Measurements from ENCODE around the gene BMPR1A. TPM values are rescaled to one million over a fixed set of nuclear protein-coding genes. Genes with fewer than 3 reads are reported as not detected.

Gene BMPR1A
- polyA plus RNA-seq, result 1 to 10 TPM in 2 of 3 donors, under 1 TPM in 1; 0.99 to 3.3 (median 2.2) TPM

DNA sequence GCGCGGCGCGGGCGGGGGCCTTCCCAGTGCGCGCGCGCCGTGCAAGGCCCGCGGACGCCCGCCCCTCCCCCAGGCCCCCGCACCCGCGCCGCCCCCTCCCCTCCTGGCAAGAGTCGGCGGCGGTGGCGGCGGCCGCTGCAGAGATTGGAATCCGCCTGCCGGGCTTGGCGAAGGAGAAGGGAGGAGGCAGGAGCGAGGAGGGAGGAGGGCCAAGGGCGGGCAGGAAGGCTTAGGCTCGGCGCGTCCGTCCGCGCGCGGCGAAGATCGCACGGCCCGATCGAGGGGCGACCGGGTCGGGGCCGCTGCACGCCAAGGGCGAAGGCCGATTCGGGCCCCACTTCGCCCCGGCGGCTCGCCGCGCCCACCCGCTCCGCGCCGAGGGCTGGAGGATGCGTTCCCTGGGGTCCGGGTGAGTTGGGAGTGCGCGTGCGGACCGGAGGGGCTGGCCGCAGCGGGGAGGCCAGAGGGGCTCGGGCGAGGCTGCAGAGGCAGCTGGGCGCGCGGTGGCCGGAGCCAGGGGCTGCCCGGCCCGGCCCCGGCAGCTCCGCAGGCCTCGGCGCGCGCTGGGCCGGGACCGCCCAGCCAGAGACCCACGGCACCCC is at the start of gene BMPR1A:
BMPR1A (plus strand) TSS at position 109 of the 602 bp plus-strand sequence. CDS start 119,400 bp downstream, outside the sequence.
- peaks cover 22 to 35% of the 10 kb centered on the region in 2 donors for H3K4me1 Mint-ChIP-seq
- DNase-seq, result no peak
- H3K27ac Mint-ChIP-seq, result peak within 1 kb of the TSS in 5 of 6 donors; percentile 49 to 83 (median 79)
- H3K9me3 Mint-ChIP-seq, result no peaks in the 10 kb centered on the region
- H3K27me3 Mint-ChIP-seq (ENCODE audit: low read depth in 3 of 3), result peaks cover 5 to 19% (median 6%) of the 10 kb centered on the region in 3 donors
- H3K4me3 Mint-ChIP-seq, result peak within 1 kb of the TSS; percentile 90 to 92 (median 91)
- no peaks in the 10 kb centered on the region for H3K36me3 Mint-ChIP-seq

DNA sequence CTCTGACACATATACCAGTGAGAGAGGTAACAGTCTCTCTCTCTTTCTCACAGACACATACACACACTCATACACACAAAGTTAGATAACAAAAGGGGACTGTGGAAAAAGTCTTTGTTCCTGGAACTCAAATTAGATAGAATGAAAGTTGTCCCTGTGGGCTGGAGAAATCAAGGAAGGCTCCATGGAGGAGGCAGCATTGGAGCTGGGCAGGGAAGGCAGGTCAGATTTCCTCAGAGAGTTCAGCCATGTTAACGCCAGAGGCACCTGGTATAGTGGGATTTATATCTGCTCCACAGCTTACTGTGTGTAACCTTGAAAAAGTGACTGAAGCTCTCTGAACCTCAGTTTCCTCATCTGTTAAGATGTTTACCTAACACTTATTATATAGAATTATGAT is 49.4 kb upstream of the BMPR1A start:
- Mint-ChIP-seq H3K27me3 (ENCODE audit: low read depth in 3 of 3) (peaks cover 0 to 3% (median 2%) of the 10 kb centered on the region in 3 donors), H3K4me1 (peaks cover 15 to 23% of the 10 kb centered on the region in 2 donors), H3K9me3 (no peaks in the 10 kb centered on the region), H3K36me3 (no peaks in the 10 kb centered on the region), H3K27ac (peak overlapping the region in 3 of 6 donors; percentile 10 to 49 (median 38)), H3K4me3 (no peak overlapping the region)
- no peak for DNase-seq

DNA sequence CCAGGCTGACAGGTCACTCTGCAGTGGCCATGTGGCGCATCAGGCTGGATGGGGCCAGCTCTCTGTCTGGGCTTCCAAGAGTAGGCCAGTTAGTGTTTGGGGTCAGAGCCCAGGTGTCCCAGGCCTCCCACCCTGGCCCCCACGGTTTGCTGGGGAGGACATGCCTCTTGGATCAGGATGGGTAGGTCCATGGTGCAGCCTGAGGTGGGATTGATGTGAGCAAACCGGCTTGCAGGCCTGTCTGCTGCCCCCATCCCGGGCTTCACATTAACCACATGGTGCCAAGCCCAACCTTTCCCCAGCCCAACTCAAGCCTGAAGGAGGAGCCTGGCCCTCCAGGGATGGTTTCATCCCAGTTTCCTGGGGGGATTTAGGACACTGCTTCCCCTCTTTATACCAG is 48.9 kb upstream of the BMPR1A start:
- Mint-ChIP-seq H3K27me3 (ENCODE audit: low read depth in 3 of 3) (peaks cover 0 to 4% (median 3%) of the 10 kb centered on the region in 3 donors), H3K4me1 (peaks cover 20 to 27% of the 10 kb centered on the region in 2 donors), H3K36me3 (no peaks in the 10 kb centered on the region), H3K27ac (peak overlapping the region in 1 of 6 donors; percentile 10), H3K4me3 (no peak overlapping the region), H3K9me3 (no peaks in the 10 kb centered on the region)
- DNase-seq, result no peak

DNA sequence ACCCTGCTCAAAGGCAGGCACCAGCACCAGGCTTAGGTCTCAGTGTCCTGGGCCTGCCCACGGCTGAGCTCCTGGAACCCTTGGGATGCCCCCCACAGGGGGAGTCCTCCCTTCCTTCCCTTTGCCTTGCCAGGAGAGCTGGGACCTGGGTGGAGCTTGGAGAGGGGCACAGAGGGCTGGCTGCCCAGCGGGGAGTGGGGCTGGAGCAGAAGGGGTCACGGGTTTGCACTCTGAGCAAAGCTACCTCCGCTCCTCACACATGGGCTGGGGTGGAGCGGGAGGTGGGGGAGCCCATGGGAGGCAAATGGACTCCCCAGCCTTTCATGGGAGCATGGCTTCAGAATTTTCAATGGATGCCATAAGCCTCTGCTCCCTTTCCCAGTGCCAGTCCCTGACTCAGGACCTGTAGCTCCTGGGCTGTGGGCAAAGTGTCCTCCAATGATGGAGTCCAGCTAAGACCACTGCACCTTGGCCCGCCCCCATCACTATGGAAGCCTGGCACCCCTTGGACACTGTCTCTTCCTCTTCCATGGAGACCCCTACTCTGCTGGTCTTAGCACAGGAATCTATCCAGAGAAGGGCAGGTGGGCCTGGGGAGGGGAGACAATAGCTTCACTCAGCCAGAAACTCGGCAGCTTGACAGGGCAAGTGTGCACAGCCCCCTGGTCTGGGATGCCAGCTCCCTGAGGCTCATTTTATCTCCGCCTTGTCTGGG is 48.2 kb upstream of the BMPR1A start:
- Mint-ChIP-seq H3K9me3 (no peaks in the 10 kb centered on the region), H3K36me3 (no peaks in the 10 kb centered on the region), H3K4me3 (no peak overlapping the region), H3K27ac (peak overlapping the region in 1 of 6 donors; percentile 34), H3K4me1 (peaks cover 20 to 27% of the 10 kb centered on the region in 2 donors), H3K27me3 (ENCODE audit: low read depth in 3 of 3) (peaks cover 0 to 4% (median 3%) of the 10 kb centered on the region in 3 donors)
- DNase-seq, result no peak

DNA sequence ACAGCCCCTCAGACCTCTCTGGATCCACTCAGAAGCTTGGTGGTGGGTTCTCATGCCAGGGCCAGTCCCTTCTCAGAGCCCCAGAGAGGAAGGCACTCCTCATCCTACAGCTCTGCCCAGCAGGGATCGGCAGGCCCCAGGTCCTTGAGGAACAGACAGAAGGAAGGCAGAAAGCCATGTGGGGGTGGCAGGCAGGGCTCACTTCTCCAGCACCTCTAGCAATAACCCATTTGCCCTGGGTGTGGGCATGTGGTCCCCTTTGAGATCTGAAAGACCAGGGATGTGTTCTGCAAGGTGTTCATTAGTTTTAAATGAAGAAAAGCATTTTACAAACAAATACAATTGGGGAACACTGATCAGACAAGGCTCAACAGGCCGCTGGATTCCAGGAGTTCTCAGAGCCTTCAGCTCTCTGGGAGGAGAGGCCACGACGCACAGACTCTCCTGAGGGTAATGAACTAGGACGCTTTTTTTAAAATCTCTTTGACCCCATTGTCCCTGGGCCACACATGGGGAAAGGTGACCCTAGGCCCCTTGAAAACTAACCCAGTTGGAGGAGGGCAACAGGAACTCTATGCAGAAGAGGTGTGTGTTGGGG is 47.5 kb upstream of the BMPR1A start:
- no peaks in the 10 kb centered on the region for H3K9me3 Mint-ChIP-seq
- peaks cover 20 to 27% of the 10 kb centered on the region in 2 donors for H3K4me1 Mint-ChIP-seq
- peak overlapping the region in 2 of 6 donors; percentile 49 to 80 for H3K27ac Mint-ChIP-seq
- H3K4me3 Mint-ChIP-seq, result peak overlapping the region in 2 of 5 donors; percentile 8 to 40
- peaks cover 0 to 5% (median 4%) of the 10 kb centered on the region in 3 donors for H3K27me3 Mint-ChIP-seq (ENCODE audit: low read depth in 3 of 3)
- H3K36me3 Mint-ChIP-seq, result no peaks in the 10 kb centered on the region
- no peak for DNase-seq

DNA sequence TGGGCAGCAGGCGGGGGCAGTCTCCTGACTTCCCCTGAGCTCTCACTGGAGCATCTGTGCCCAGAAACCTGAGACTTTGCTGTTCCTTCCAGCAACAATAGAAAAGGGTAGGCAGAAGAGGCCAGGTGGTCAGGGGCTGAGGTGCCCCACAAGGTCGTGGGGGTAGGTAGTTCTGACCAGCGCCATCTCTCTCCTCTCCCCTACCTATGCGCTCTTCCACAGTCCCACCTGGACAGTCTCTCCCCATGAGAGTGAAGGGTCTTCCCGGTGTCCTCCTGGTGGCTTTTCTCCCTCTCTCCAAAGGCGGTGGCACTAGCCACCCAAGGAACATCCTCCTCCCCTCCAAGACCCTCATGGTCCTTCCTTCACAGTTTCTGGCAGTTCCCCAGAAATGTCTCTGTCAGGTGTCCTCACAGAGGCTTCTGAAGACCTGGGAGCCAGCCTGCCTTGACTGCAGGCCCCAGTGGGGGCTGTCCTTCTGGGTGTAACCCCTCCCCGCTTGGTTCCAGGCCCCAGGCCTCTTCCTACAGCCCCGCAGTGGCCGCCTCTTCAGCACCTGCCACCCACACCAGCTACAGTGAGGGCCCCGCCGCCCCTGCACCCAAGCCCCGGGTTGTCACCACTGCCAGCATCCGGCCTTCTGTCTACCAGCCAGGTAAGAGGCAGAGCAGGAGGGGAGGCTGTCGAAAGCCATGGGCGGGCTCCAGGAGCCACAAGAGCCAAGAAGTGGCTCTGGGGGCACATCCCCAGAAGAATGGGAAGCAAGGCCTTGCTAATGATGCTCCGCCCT is 46.8 kb upstream of the BMPR1A start:
- no peaks in the 10 kb centered on the region for H3K36me3 Mint-ChIP-seq
- H3K9me3 Mint-ChIP-seq, result no peaks in the 10 kb centered on the region

DNA sequence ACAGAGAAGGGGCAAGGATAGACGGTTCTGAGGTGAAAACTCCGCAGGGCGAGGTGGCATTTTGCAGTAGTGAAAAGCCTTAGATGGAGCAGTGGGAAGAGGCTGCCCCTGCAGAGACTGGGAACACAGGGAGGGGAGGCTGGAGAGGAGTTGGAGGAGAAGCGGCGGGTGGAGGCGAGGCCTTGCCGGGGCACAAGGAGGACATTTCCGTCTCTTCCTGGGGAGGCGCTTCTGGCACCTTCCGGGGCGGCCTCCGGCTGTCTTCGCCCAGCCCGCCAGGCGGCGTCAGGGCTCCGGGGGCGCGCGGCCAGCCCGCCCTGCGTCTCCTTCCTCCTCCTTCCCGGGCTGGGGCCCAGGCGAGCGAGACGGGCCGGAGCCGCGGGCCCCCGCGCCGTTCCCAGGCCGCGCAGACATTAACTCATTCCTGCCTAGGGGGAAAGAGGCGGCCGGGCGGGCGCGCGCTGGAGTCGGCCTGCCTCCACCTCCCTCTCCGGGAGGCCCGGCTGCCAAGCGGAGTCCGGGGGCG is 45.4 kb upstream of the BMPR1A start:
- H3K27me3 Mint-ChIP-seq (ENCODE audit: low read depth in 3 of 3), result peaks cover 0 to 5% (median 2%) of the 10 kb centered on the region in 3 donors
- H3K36me3 Mint-ChIP-seq, result no peaks in the 10 kb centered on the region
- peak; percentile 82 to 86 (median 85) for DNase-seq
- H3K4me1 Mint-ChIP-seq, result peaks cover 20 to 27% of the 10 kb centered on the region in 2 donors
- H3K4me3 Mint-ChIP-seq, result peak overlapping the region; percentile 84 to 91 (median 89)
- peak overlapping the region; percentile 86 to 95 (median 94) for H3K27ac Mint-ChIP-seq
- H3K9me3 Mint-ChIP-seq, result no peaks in the 10 kb centered on the region

More for the DNA sequence above, 46.8 kb upstream of the BMPR1A start:
- H3K4me3 Mint-ChIP-seq, result peak overlapping the region; percentile 84 to 91 (median 89)
- H3K27me3 Mint-ChIP-seq (ENCODE audit: low read depth in 3 of 3), result peaks cover 0 to 5% (median 3%) of the 10 kb centered on the region in 3 donors
- peaks cover 20 to 27% of the 10 kb centered on the region in 2 donors for H3K4me1 Mint-ChIP-seq
- peak overlapping the region in 4 of 6 donors; percentile 84 to 95 (median 94) for H3K27ac Mint-ChIP-seq
- DNase-seq, result no peak

DNA sequence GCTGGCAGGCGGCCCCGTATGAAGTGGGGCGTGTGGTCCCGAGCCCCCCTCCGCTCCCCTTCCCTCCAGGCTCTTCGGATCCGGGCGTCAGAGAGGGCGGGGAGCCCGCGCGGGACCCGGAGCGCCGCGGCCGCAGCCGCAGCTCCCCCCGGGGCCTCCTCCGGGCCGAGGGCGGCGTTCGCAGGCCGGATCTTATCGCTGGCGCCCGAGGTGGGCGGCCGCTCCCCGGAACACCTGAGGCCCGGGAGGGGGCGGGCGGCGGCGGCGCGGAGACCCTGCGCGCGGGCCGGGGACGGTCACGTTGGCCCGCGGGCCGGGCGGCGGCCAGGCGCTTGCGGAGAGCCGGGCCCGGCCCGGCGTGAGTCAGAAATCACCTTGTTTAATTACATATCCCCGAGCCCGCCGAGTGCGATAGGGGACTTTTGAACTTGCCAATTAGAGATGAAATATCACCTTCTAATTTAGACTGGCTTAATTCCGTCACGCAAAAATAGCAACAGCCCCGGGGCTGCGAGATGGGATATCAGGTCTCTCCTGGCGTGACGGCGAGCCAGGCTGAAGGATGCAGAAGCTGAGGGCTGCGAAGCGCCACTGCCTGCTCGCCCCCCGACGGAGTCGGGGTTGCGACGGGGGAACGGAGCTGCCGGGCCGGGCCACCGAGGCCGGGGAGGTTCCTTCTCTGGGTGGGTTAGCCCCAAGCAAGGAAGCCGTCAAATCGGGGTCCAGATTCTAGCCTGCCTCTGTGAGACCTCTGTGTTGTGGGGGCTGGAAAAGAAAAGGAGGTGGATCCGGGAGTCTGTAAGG is 44.7 kb upstream of the BMPR1A start:
- H3K27me3 Mint-ChIP-seq (ENCODE audit: low read depth in 3 of 3), result peaks cover 0 to 3% (median 2%) of the 10 kb centered on the region in 3 donors
- no peaks in the 10 kb centered on the region for H3K9me3 Mint-ChIP-seq
- H3K27ac Mint-ChIP-seq, result peak overlapping the region; percentile 78 to 92 (median 87)
- peak overlapping the region; percentile 84 to 91 (median 86) for H3K4me3 Mint-ChIP-seq
- peaks cover 18 to 24% of the 10 kb centered on the region in 2 donors for H3K4me1 Mint-ChIP-seq
- no peaks in the 10 kb centered on the region for H3K36me3 Mint-ChIP-seq
- DNase-seq, result peak in 2 of 3 donors; percentile 55 to 66

DNA sequence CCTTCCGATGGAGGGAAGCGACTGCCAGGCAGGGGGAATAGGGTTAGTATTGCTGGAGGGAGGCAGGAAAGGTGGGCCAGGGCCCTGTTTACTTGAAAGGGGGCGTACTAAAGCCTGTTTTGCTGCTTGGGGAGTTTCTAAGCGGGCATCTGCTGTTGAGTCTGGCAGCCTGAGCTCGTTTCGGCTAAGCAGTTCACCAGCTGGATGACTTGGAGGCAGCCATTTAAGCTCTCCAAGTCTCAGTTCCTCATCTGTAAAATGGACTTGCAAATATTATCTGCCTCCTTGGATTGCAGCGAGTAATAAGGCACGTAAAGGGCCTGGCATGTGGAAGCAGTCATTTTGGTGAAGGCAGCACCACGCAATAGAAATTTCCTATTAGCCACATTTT is 44.1 kb upstream of the BMPR1A start:
- H3K4me1 Mint-ChIP-seq, result peaks cover 15 to 19% of the 10 kb centered on the region in 2 donors
- no peaks in the 10 kb centered on the region for H3K36me3 Mint-ChIP-seq
- H3K9me3 Mint-ChIP-seq, result no peaks in the 10 kb centered on the region
- H3K27ac Mint-ChIP-seq, result peak overlapping the region; percentile 78 to 92 (median 87)
- peak overlapping the region; percentile 84 to 87 (median 86) for H3K4me3 Mint-ChIP-seq
- H3K27me3 Mint-ChIP-seq (ENCODE audit: low read depth in 3 of 3), result peaks cover 0 to 3% (median 2%) of the 10 kb centered on the region in 3 donors
- DNase-seq, result no peak

DNA sequence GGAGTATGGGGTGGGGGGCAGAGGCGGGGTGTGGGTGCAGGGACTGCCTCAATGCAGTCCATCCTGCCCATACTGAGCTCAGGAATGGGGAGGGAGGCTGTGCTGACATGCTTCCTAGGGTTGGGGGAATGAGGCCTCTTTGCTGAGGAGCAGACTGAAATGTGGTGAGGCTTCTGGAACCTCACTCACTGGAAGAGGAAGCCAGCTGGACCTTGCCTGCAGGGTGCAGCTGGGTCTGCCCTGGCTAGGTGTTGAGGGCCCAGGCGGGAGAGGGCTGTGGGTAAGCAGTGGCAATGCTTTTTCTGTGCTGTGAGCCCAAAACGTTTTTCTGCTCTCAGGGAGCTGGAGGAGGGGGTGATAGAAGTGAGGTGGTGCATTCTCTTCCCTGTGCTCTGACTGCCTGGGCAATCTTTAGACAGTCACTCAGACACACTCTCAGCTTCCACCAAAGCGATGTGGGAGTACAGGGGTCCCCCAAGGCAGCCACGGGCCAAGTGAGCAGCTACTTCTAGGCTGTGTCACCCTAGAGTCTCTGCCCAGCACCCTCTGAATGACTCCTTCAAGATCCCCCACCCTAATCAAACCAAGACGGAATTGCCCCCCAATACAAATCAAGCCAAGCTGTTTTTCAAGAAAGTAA is 41.1 kb upstream of the BMPR1A start:
- H3K36me3 Mint-ChIP-seq, result no peaks in the 10 kb centered on the region
- H3K4me3 Mint-ChIP-seq, result no peak overlapping the region
- no peak for DNase-seq
- H3K9me3 Mint-ChIP-seq, result no peaks in the 10 kb centered on the region
- H3K27me3 Mint-ChIP-seq (ENCODE audit: low read depth in 3 of 3), result peaks cover 0 to 9% (median 4%) of the 10 kb centered on the region in 3 donors
- peak overlapping the region in 1 of 6 donors; percentile 2 for H3K27ac Mint-ChIP-seq
- peaks cover 12 to 14% of the 10 kb centered on the region in 2 donors for H3K4me1 Mint-ChIP-seq

DNA sequence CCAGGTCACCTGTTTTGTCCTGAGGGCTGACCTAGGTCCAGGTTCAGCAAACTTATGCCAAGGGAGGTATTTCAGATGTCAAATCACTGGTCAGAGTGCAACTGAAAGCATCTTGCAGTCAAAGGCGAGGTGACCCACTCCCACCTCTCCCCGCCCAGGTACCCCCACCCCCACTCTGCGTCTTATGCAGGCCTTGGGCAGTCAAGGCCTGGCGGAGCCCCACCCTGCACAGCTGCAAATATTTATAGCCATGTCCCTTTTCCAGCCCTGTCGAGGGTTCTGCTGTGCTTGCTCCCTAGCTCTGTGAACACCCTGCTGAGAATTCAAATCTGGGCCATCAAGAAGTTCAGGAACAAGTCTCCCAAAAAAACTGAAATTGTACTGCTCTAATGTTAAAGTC is 40.6 kb upstream of the BMPR1A start:
- H3K4me1 Mint-ChIP-seq, result peaks cover 7 to 8% of the 10 kb centered on the region in 2 donors
- no peak for DNase-seq
- H3K9me3 Mint-ChIP-seq, result no peaks in the 10 kb centered on the region
- H3K4me3 Mint-ChIP-seq, result no peak overlapping the region
- H3K27ac Mint-ChIP-seq, result no peak overlapping the region
- H3K36me3 Mint-ChIP-seq, result no peaks in the 10 kb centered on the region
- peaks cover 0 to 9% (median 8%) of the 10 kb centered on the region in 3 donors for H3K27me3 Mint-ChIP-seq (ENCODE audit: low read depth in 3 of 3)

DNA sequence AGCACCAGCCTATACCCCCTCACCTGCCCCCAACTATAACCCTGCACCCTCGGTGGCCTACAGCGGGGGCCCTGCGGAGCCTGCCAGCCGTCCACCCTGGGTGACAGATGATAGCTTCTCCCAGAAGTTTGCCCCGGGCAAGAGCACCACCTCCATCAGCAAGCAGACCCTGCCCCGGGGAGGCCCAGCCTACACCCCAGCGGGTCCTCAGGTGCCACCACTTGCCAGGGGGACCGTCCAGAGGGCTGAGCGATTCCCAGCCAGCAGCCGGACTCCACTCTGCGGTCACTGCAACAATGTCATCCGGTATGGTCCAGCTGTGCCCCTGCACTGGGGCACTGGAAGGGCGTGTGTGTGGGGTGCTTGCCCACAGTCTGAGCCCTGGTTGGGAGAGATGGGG is 40.0 kb upstream of the BMPR1A start:
- peaks cover 6 to 7% of the 10 kb centered on the region in 2 donors for H3K4me1 Mint-ChIP-seq
- H3K4me3 Mint-ChIP-seq, result no peak overlapping the region
- no peak for DNase-seq
- H3K36me3 Mint-ChIP-seq, result no peaks in the 10 kb centered on the region
- H3K27ac Mint-ChIP-seq, result no peak overlapping the region
- peaks cover 0 to 12% (median 9%) of the 10 kb centered on the region in 3 donors for H3K27me3 Mint-ChIP-seq (ENCODE audit: low read depth in 3 of 3)
- no peaks in the 10 kb centered on the region for H3K9me3 Mint-ChIP-seq

All from immature natural killer cell (primary cell).